Dorsolateral prefrontal cortex (tissue), 118 donors: ENCODE measurements around the gene LRIT2. TPM values are rescaled to one million over a fixed set of nuclear protein-coding genes. Genes with fewer than 3 reads are reported as not detected.

Source experiments
- total RNA-seq, 120 experiments: library from RNA; stranded (reverse); gene quantifications; one replicate each; pipeline versions ENCODE4 v1.2.3 to v1.2.4, GENCODE V29; 2022

LRIT2 gene
- total RNA-seq, 120 experiments from 2014 or later = 0.13 to 0.45 (median 0.17) TPM; not detected in 112

Other genes starting within 250 kb of the LRIT2 start
- 100 to 1,000 TPM; 112 to 296 (median 226) TPM for gene GHITM, start 86.0 kb downstream of the LRIT2 start, total RNA-seq
- not detected for gene GPR15LG, start 51.7 kb downstream of the LRIT2 start, total RNA-seq
- 10 to 100 TPM in 111 of 120 experiments, 1 to 10 TPM in 9; 7.8 to 29.9 (median 16.9) TPM for gene CDHR1, start 31.0 kb downstream of the LRIT2 start, total RNA-seq
- under 1 TPM in 1 of 120 experiments, not detected in 119; 0.21 TPM for gene LRIT1, start 16.0 kb upstream of the LRIT2 start, total RNA-seq
- 100 to 1,000 TPM in 2 of 120 experiments, 10 to 100 TPM in 82, 1 to 10 TPM in 34, under 1 TPM in 2; 0.57 to 118 (median 14.2) TPM for gene RGR, start 19.5 kb upstream of the LRIT2 start, total RNA-seq
- 100 to 1,000 TPM; 103 to 206 (median 150) TPM for gene CCSER2, start 103.0 kb upstream of the LRIT2 start, total RNA-seq